Glutamatergic neuron (in vitro differentiated cells): ENCODE results near the gene NELL2. TPM values are rescaled to one million over a fixed set of nuclear protein-coding genes. Genes with fewer than 3 reads are reported as not detected.

Experiments used
- DNase-seq: peaks from one replicate; pipeline ENCODE4 v3.0.0; 2022
- H3K27ac Mint-ChIP-seq: one replicate; pipeline ENCODE4 v1.8.0; 2020; ENCODE audit warnings: mild to moderate bottlenecking, mixed read lengths, inconsistent platforms; ENCODE audit not compliant: unreplicated experiment
- H3K27me3 Mint-ChIP-seq: one replicate; pipeline ENCODE4 v1.8.0; 2020; ENCODE audit warnings: mild to moderate bottlenecking, moderate library complexity, mixed read lengths, inconsistent platforms; ENCODE audit not compliant: unreplicated experiment
- H3K36me3 Mint-ChIP-seq: one replicate; pipeline ENCODE4 v1.8.0; 2020; ENCODE audit warnings: mild to moderate bottlenecking, mixed read lengths, inconsistent platforms; ENCODE audit not compliant: unreplicated experiment
- H3K4me1 Mint-ChIP-seq: one replicate; pipeline ENCODE4 v1.8.0; 2020; ENCODE audit warnings: mild to moderate bottlenecking, low read depth, mixed read lengths, inconsistent platforms; ENCODE audit not compliant: unreplicated experiment
- H3K4me3 Mint-ChIP-seq: one replicate; pipeline ENCODE4 v1.8.0; 2020; ENCODE audit warnings: mild to moderate bottlenecking, mixed read lengths, inconsistent platforms; ENCODE audit not compliant: unreplicated experiment
- H3K9me3 Mint-ChIP-seq: one replicate; pipeline ENCODE4 v1.8.0; 2020; ENCODE audit warnings: mild to moderate bottlenecking, moderate library complexity, mixed read lengths, inconsistent platforms; ENCODE audit not compliant: unreplicated experiment
- CTCF ChIP-seq: fragments of 200-600 bp; sonication (generic); IDR thresholded peaks from one replicate; pipeline ENCODE4 v1.5.0; 2021; ENCODE audit not compliant: partially characterized antibody, unreplicated experiment
- total RNA-seq: library from RNA; stranded (reverse); fragmentation: NEBNext Ultra II Directional; extraction: Animal tissue kit (Norgen Biotek cat#: 25700); gene quantifications from one replicate; pipeline ENCODE4 v1.2.1, GENCODE V29; 2021; ENCODE audit not compliant: unreplicated experiment

The NELL2 gene
- total RNA-seq, 1 donor from 2014 or later = 140 TPM

- no peaks in the 10 kb centered on the region for H3K27me3 Mint-ChIP-seq
- TF ChIP-seq CTCF = no peak
- no peaks in the 10 kb centered on the region for H3K36me3 Mint-ChIP-seq
- DNase-seq = no peak
- H3K4me1 Mint-ChIP-seq = peaks cover 11% of the 10 kb centered on the region
- no peaks in the 10 kb centered on the region for H3K9me3 Mint-ChIP-seq
- no peak overlapping the region for H3K27ac Mint-ChIP-seq
- no peak overlapping the region for H3K4me3 Mint-ChIP-seq
Measured at GRCh38 chr12:44570036-44570583, 306.0 kb downstream of the NELL2 start.

GRCh38 chr12:44565163-44565562 is 311.0 kb downstream of the NELL2 start:
- no peak for TF ChIP-seq CTCF
- Mint-ChIP-seq H3K4me1 (peaks cover 3% of the 10 kb centered on the region), H3K27ac (no peak overlapping the region), H3K36me3 (no peaks in the 10 kb centered on the region), H3K9me3 (peaks cover 4% of the 10 kb centered on the region), H3K27me3 (no peaks in the 10 kb centered on the region), H3K4me3 (no peak overlapping the region)
- no peak for DNase-seq

GRCh38 chr12:44563486-44563885 is 312.6 kb downstream of the NELL2 start:
- no peak for DNase-seq
- Mint-ChIP-seq H3K27ac (no peak overlapping the region), H3K9me3 (peaks cover 4% of the 10 kb centered on the region), H3K4me1 (no peaks in the 10 kb centered on the region), H3K4me3 (no peak overlapping the region), H3K36me3 (no peaks in the 10 kb centered on the region), H3K27me3 (no peaks in the 10 kb centered on the region)
- TF ChIP-seq CTCF = no peak

- H3K4me1 Mint-ChIP-seq = no peaks in the 10 kb centered on the region
- no peaks in the 10 kb centered on the region for H3K36me3 Mint-ChIP-seq
- DNase-seq = no peak
- no peak overlapping the region for H3K4me3 Mint-ChIP-seq
- peaks cover 4% of the 10 kb centered on the region for H3K9me3 Mint-ChIP-seq
- H3K27ac Mint-ChIP-seq = no peak overlapping the region
- H3K27me3 Mint-ChIP-seq = peaks cover 3% of the 10 kb centered on the region
- no peak for TF ChIP-seq CTCF
Measured at GRCh38 chr12:44558340-44559100, 317.6 kb downstream of the NELL2 start.

- Mint-ChIP-seq H3K4me3 (no peak overlapping the region), H3K27me3 (peaks cover 3% of the 10 kb centered on the region), H3K4me1 (no peaks in the 10 kb centered on the region), H3K9me3 (no peaks in the 10 kb centered on the region), H3K36me3 (no peaks in the 10 kb centered on the region), H3K27ac (no peak overlapping the region)
- no peak for TF ChIP-seq CTCF
- no peak for DNase-seq
Measured at GRCh38 chr12:44555454-44555853, 320.7 kb downstream of the NELL2 start.
